Body of pancreas (tissue), 4 donors: ENCODE measurements around the gene GLIS1.

Experiments used
- POLR2A ChIP-seq, 3 donors: fragments of 450-650 bp; IDR thresholded peaks; one replicate each; pipeline ENCODE4 v1.6.1; 2016; ENCODE audit warnings: antibody characterized with exemption in 3 of 3, mild to moderate bottlenecking in 2 of 3
- TF ChIP-seq, protein P1 (sequence below), 7 experiments: fragments of 450-650 bp in 4 of 7; fragments of 200-600 bp in 3 of 7; sonication (generic) in 3 of 7; IDR thresholded peaks; one replicate each; pipeline ENCODE4 v1.5.1; 2016 to 2019; ENCODE audit warnings: antibody characterized with exemption in 7 of 7

DNA sequence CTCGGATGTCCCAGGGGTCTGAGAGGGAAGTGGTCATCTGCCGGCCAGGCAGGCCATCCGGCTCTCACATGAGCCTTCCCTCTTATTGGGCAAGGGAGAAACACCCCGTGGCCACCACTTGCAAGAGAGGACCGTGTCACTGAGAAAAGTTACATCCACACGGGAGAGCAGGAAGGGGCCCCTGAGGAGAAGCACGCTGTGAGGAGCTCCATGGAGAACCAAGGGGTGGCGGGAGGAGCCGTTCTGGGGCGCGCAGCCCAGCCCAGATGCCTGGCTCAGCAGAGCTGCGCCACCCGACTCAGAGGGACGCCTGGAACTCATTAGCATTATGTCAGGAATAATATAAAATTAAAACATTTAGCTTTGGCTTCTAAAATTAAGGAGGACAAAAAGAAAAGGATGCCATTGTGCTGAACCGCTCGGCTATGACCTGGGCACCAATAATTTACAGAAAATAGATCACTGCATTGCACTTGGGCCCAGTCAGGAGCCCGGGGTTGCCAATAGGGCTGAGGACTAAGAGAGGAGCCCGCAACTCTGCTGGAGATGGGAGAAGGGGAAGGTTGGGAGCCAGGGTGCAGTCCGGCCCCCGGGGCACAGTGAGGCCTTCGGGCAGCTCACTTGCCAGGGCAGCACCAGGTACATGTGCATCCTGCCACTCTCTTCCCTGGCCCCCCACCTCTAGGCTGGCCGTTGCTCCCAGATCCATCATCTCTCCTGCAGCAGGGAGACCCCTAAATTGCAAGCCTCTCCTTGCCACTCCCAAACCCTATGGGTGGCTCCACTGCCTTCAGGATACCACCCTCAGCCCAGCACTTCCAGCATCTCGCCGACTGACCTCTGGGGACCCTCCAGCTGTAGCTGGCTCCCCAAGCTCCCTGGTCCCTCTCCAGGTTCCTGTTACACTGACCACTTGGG, 194.9 kb downstream of the GLIS1 start:
- TF ChIP-seq, protein P1, sequence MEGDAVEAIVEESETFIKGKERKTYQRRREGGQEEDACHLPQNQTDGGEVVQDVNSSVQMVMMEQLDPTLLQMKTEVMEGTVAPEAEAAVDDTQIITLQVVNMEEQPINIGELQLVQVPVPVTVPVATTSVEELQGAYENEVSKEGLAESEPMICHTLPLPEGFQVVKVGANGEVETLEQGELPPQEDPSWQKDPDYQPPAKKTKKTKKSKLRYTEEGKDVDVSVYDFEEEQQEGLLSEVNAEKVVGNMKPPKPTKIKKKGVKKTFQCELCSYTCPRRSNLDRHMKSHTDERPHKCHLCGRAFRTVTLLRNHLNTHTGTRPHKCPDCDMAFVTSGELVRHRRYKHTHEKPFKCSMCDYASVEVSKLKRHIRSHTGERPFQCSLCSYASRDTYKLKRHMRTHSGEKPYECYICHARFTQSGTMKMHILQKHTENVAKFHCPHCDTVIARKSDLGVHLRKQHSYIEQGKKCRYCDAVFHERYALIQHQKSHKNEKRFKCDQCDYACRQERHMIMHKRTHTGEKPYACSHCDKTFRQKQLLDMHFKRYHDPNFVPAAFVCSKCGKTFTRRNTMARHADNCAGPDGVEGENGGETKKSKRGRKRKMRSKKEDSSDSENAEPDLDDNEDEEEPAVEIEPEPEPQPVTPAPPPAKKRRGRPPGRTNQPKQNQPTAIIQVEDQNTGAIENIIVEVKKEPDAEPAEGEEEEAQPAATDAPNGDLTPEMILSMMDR (IDR thresholded peaks at IDR 0.05): no peak
- no peak for TF ChIP-seq POLR2A (IDR thresholded peaks at IDR 0.05)
